D721Med (cell line): ENCODE measurements around the gene WNT6.

Experiments used
- DNase-seq: peaks from one replicate; pipeline ENCODE4 v3.0.0; 2011; ENCODE audit warnings: low spot score; ENCODE audit not compliant: insufficient read length
- FAIRE-seq: peaks from 2 replicates; lab custom pipeline; 2011; peaks lifted over from hg19 to GRCh38; lab: Jason Lieb, UNC
- TF ChIP-seq, protein P1 (sequence below): IDR thresholded peaks from 2 replicates; pipeline ENCODE4 v1.5.1; 2012; ENCODE audit warnings: mild to moderate bottlenecking, control low read depth; ENCODE audit not compliant: insufficient read depth; ENCODE audit errors: missing control alignments

Gene WNT6

DNA sequence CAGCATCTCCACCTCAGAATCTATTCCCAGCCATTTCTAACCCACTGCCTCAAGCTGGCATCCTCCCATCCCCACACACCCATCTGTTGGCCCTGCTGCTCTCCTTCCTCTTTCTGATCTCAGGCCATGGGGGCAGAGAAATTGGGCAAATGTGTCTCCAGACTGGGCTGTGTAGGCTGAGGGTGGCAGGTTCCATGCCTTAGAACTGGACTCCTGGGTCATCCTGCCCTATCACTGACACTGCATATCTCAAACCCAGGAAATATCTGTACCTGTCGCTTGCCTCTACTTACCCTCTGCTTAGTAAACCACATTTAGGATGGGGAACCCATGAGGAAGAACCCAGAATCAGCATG is 22.8 kb downstream of the WNT6 start:
- FAIRE-seq (no peak), DNase-seq (no peak)
- TF ChIP-seq, protein P1, sequence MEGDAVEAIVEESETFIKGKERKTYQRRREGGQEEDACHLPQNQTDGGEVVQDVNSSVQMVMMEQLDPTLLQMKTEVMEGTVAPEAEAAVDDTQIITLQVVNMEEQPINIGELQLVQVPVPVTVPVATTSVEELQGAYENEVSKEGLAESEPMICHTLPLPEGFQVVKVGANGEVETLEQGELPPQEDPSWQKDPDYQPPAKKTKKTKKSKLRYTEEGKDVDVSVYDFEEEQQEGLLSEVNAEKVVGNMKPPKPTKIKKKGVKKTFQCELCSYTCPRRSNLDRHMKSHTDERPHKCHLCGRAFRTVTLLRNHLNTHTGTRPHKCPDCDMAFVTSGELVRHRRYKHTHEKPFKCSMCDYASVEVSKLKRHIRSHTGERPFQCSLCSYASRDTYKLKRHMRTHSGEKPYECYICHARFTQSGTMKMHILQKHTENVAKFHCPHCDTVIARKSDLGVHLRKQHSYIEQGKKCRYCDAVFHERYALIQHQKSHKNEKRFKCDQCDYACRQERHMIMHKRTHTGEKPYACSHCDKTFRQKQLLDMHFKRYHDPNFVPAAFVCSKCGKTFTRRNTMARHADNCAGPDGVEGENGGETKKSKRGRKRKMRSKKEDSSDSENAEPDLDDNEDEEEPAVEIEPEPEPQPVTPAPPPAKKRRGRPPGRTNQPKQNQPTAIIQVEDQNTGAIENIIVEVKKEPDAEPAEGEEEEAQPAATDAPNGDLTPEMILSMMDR, result no peak

DNA sequence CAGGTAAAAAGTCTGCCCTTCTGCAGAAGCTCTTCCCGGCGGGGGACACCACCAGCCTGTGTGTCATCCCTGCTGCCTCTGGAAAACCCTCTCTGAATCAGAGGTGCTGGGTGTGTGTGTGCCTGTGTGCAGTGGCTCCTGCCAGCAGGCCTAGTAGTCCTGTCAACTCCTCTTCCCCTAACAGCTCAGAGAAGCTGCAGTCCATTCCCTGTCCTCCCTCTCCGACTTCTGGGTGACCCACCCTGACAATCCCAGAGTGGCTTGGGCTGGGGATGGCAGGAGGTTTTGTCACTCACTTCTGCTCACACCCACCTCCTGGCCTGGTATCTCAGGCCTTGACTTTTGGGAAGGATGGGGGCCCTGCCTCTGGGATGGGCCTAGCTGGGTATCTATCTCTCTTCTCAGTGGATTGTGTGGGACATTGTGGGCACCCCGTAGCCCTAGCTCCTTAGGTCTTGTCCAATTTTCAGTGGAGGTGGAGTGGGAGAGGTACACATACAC is 23.3 kb downstream of the WNT6 start:
- TF ChIP-seq, protein P1, result no peak
- DNase-seq (no peak), FAIRE-seq (no peak)

DNA sequence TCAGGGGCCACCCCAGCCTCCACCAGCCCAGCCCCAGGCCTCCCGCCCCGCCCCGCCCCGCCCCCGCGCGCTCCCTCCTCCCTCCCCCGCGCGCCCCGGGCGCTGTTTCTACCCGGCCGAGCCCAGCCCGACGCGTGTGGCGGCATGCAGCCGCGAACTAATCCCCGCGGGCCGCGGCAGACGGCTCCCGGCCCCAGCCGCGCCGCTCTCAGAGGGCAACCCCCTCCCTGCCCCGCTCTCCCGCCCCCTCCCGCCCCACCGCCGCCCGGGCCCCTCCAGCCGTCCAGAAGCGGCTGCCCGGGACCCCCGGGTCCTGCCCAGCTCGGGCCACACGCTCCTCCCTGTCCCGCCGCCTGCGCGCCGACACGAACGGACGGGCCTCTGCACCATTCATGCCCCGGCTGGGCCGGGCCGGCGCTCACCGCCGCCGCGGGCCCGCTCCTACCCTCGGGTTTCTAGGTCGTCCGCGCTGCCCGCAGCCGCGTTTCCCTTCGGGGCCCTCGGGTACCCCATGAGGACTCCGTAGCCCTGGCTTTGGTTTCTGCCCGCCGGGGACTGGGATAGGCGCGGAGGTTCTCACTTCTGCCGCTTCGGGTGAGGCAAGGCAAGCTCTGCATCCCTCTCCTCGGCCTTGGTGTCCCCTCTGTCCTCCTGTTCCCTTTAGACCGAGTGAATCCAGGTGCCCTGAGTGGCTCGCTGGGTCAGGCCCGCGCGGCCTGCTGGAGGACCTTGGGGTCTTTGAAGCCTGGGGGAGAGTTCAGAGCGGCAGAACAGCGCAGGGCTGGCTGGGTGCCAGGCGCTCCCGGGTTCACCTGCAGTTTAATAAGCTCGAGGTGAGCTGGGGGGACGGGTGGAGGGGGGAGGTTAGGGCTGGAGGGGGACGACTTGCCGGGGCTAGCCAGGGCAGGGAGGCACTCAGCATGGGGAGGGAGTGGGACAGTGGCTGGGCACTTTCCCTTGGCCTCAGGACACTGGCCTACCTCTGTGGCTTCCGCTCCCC is 24.2 kb downstream of the WNT6 start:
- TF ChIP-seq, protein P1, result no peak
- DNase-seq (peak; percentile 70), FAIRE-seq (no peak)

DNA sequence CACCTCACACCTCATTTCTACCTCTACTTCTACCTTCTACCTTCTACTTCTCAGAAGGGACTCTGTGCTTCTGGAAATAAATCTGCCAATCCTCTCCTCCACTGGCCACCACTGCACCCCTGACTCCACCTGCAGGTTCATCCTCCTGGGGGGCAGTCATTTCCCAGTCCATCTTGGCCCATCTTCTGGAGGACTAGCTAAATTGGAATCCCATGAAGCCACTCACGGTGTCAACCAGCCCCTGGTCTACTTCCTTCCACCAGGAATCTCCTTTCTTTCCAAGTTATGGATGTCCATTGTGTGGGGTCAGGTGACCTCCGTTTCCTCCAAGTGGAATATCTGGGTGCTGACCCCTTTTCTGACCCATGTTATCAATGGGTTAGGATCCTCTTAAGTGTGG is 24.9 kb downstream of the WNT6 start:
- TF ChIP-seq, protein P1, result no peak
- DNase-seq, result no peak
- no peak for FAIRE-seq

DNA sequence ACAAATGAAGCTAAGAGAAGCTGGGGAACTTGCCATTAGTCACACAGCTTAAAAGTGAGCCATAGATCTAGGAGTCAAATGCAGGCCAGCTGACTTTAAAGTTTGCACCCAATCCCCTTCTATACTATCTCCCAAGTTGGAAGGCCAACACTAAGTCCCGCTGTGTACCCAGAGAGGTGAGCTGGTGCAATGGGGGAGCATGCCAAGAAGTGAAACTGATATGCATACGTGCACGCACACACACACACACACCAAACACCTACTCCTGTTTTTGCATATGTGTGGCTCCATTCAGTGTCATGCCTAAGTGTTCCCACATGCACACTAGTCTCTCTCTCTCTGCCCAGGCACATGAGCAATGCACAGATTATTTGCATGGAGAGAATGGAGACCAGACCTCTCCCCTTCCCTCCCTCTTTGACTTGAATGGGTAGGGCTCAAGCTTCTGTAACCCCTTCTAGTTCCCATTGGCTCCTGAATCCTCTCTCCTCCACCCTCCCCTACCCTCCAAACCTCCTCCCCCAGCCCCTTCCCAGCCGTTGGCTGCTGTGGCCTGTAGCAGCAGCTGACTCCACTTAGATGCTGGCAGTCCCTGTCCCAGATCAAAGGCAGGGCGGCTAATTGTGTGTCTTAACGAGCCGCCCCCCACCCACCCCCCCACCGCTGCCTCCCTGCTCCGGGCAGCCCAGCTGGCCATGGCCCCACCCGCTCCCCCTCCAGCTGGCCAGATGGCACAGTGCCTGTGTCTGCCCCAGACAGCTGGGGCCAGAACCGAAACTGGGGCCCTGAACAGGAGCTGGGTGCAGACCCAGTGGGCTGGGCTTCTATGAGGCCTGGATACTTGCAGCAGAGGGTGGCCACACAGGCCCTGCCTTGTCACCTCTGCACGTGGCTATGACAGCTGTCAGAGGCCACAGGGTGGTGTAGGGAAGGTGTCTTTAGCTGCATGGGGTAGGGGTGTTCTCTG is 26.7 kb downstream of the WNT6 start:
- TF ChIP-seq, protein P1, result no peak
- DNase-seq (no peak), FAIRE-seq (no peak)

DNA sequence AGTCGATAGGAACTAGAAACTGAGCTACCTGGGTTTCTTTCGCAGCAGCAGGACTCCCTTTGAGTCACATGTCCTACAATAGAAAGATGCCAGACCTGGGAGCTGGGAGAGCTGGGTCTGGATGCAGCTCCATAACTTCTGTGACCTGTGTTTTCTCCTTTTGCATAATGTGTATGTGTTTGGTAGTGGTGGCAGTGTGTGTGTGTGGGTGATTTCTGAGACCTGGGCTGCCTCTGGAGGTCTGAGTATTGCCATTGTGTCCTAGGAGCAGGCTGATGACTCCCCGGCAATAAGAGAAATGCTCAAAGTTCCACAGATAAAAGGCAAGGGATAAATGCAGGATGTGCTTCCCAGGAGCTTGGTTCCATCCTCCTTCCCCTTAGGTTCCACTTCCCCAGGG is 27.5 kb downstream of the WNT6 start:
- TF ChIP-seq, protein P1, result no peak
- FAIRE-seq (no peak), DNase-seq (no peak)
